ENCODE data around the gene ATP6V1B1.
"Not testable (repeated sequence)": the region's sequence is repeated elsewhere in the genome, so short reads cannot be mapped to it uniquely, and the experiment has no call there.

The ATP6V1B1 gene

GRCh38 chr2:70995426-70995729 lies 59.7 kb downstream of the ATP6V1B1 start:
- 2% methylated on average over 9 of the region's 11 CpGs for WGBS (ENCODE audit: insufficient coverage)
- Histone ChIP-seq H3K27me3 (replicated peaks in 2 of 5; ENCODE audit: control insufficient read depth in 4 of 5, insufficient read depth in 5 of 5, low read length in 4 of 5) (no peaks in the 10 kb centered on the region), H3K27ac (ENCODE audit: insufficient read depth in 1 of 2, low read depth in 1 of 2, low read length in 2 of 2, poor library complexity in 1 of 2, severe bottlenecking in 2 of 2) (peak overlapping the region in 1 of 2 experiments; percentile 34), H3K4me1 (ENCODE audit: control extremely low read depth in 1 of 4, control insufficient read depth in 4 of 4, insufficient read depth in 4 of 4, low read length in 3 of 4) (peaks cover 8 to 31% (median 23%) of the 10 kb centered on the region in 4 experiments), H3K9me3 (ENCODE audit: control extremely low read depth in 1 of 5, control insufficient read depth in 4 of 5, insufficient read depth in 2 of 5, low read depth in 1 of 5, low read length in 4 of 5) (no peaks in the 10 kb centered on the region), H3K4me3 (ENCODE audit: control insufficient read depth in 1 of 7, extremely low read depth in 1 of 7, insufficient read depth in 4 of 7, low read depth in 2 of 7, low read length in 6 of 7) (peak overlapping the region; percentile 82 to 95 (median 89)), H3K36me3 (ENCODE audit: control insufficient read depth in 4 of 4, insufficient read depth in 4 of 4, low read length in 3 of 4) (peaks cover 0 to 22% (median 13%) of the 10 kb centered on the region in 4 experiments)
- POLR2A ChIA-PET: no interaction called here
- peak; percentile 68 to 80 (median 76) for DNase-seq
- CTCF ChIA-PET: no interaction called here

GRCh38 chr2:70998885-70999284 lies 63.2 kb downstream of the ATP6V1B1 start:
- not testable (repeated sequence) for H3K36me3 ChIP-seq (ENCODE audit: control insufficient read depth in 4 of 4, insufficient read depth in 4 of 4, low read length in 3 of 4); H3K27me3 ChIP-seq (replicated peaks in 2 of 5; ENCODE audit: control insufficient read depth in 4 of 5, insufficient read depth in 5 of 5, low read length in 4 of 5); H3K4me3 ChIP-seq (ENCODE audit: control insufficient read depth in 1 of 7, extremely low read depth in 1 of 7, insufficient read depth in 4 of 7, low read depth in 2 of 7, low read length in 6 of 7); H3K9me3 ChIP-seq (ENCODE audit: control extremely low read depth in 1 of 5, control insufficient read depth in 4 of 5, insufficient read depth in 2 of 5, low read depth in 1 of 5, low read length in 4 of 5); DNase-seq; H3K27ac ChIP-seq (ENCODE audit: insufficient read depth in 1 of 2, low read depth in 1 of 2, low read length in 2 of 2, poor library complexity in 1 of 2, severe bottlenecking in 2 of 2)
- H3K4me1 ChIP-seq (ENCODE audit: control extremely low read depth in 1 of 4, control insufficient read depth in 4 of 4, insufficient read depth in 4 of 4, low read length in 3 of 4): peaks cover 4 to 27% (median 16%) of the 10 kb centered on the region in 4 experiments
- ChIA-PET CTCF (interaction anchor here (0.9 to 1.1 kb wide), 2 partner anchors 13 to 35 kb away, joined by 3 to 4 read pairs; no protein-coding TSS in a partner anchor), POLR2A (interaction anchor here (0.7 kb wide), 1 partner anchor 69 kb away, joined by 4 read pairs; the partner anchor contains the start of gene NAGK)
- no CpG with 5 or more reads among the region's 4 CpGs for WGBS (ENCODE audit: insufficient coverage)

- ChIA-PET CTCF (interaction anchor here (0.9 to 3.0 kb wide), 3 partner anchors 14 to 52 kb away, joined by 3 to 7 read pairs (median 6); no protein-coding TSS in a partner anchor), POLR2A (interaction anchor here (0.7 kb wide), 1 partner anchor 69 kb away, joined by 4 read pairs; the partner anchor contains the start of gene NAGK)
- DNase-seq: no peak
- Histone ChIP-seq H3K4me1 (ENCODE audit: control extremely low read depth in 1 of 4, control insufficient read depth in 4 of 4, insufficient read depth in 4 of 4, low read length in 3 of 4) (peaks cover 2 to 22% (median 12%) of the 10 kb centered on the region in 4 experiments), H3K27me3 (replicated peaks in 2 of 5; ENCODE audit: control insufficient read depth in 4 of 5, insufficient read depth in 5 of 5, low read length in 4 of 5) (peaks cover 0 to 2% (median 0%) of the 10 kb centered on the region in 5 experiments), H3K36me3 (ENCODE audit: control insufficient read depth in 4 of 4, insufficient read depth in 4 of 4, low read length in 3 of 4) (no peaks in the 10 kb centered on the region), H3K4me3 (ENCODE audit: control insufficient read depth in 1 of 7, extremely low read depth in 1 of 7, insufficient read depth in 4 of 7, low read depth in 2 of 7, low read length in 6 of 7) (no peak overlapping the region), H3K27ac (ENCODE audit: insufficient read depth in 1 of 2, low read depth in 1 of 2, low read length in 2 of 2, poor library complexity in 1 of 2, severe bottlenecking in 2 of 2) (no peak overlapping the region), H3K9me3 (ENCODE audit: control extremely low read depth in 1 of 5, control insufficient read depth in 4 of 5, insufficient read depth in 2 of 5, low read depth in 1 of 5, low read length in 4 of 5) (no peaks in the 10 kb centered on the region)
- 100% methylated on average over 1 of the region's 2 CpGs for WGBS (ENCODE audit: insufficient coverage)
Measured at GRCh38 chr2:70999362-70999761, 63.7 kb downstream of the ATP6V1B1 start.

- H3K4me3 ChIP-seq (ENCODE audit: control insufficient read depth in 1 of 7, extremely low read depth in 1 of 7, insufficient read depth in 4 of 7, low read depth in 2 of 7, low read length in 6 of 7); DNase-seq; H3K9me3 ChIP-seq (ENCODE audit: control extremely low read depth in 1 of 5, control insufficient read depth in 4 of 5, insufficient read depth in 2 of 5, low read depth in 1 of 5, low read length in 4 of 5); POLR2A ChIA-PET; H3K27me3 ChIP-seq (replicated peaks in 2 of 5; ENCODE audit: control insufficient read depth in 4 of 5, insufficient read depth in 5 of 5, low read length in 4 of 5); H3K36me3 ChIP-seq (ENCODE audit: control insufficient read depth in 4 of 4, insufficient read depth in 4 of 4, low read length in 3 of 4); H3K27ac ChIP-seq (ENCODE audit: insufficient read depth in 1 of 2, low read depth in 1 of 2, low read length in 2 of 2, poor library complexity in 1 of 2, severe bottlenecking in 2 of 2): not testable (repeated sequence)
- 97% methylated on average over 7 of the region's 10 CpGs for WGBS (ENCODE audit: insufficient coverage)
- H3K4me1 ChIP-seq (ENCODE audit: control extremely low read depth in 1 of 4, control insufficient read depth in 4 of 4, insufficient read depth in 4 of 4, low read length in 3 of 4): peaks cover 2 to 21% (median 11%) of the 10 kb centered on the region in 4 experiments
- CTCF ChIA-PET: interaction anchor here (0.5 to 3.0 kb wide), 5 partner anchors 15 to 71 kb away, joined by 3 to 12 read pairs (median 7); no protein-coding TSS in a partner anchor
Measured at GRCh38 chr2:70999931-71000330, 64.2 kb downstream of the ATP6V1B1 start.

- H3K9me3 ChIP-seq (ENCODE audit: control extremely low read depth in 1 of 5, control insufficient read depth in 4 of 5, insufficient read depth in 2 of 5, low read depth in 1 of 5, low read length in 4 of 5): no peaks in the 10 kb centered on the region
- peak overlapping the region in 6 of 7 experiments; percentile 44 to 77 (median 51) for H3K4me3 ChIP-seq (ENCODE audit: control insufficient read depth in 1 of 7, extremely low read depth in 1 of 7, insufficient read depth in 4 of 7, low read depth in 2 of 7, low read length in 6 of 7)
- no peaks in the 10 kb centered on the region for H3K36me3 ChIP-seq (ENCODE audit: control insufficient read depth in 4 of 4, insufficient read depth in 4 of 4, low read length in 3 of 4)
- ChIA-PET POLR2A (no interaction called here), CTCF (interaction anchor here (1.0 to 4.8 kb wide), 13 partner anchors 8 to 392 kb away, joined by 3 to 14 read pairs (median 6); no protein-coding TSS in a partner anchor)
- no peak overlapping the region for H3K27ac ChIP-seq (ENCODE audit: insufficient read depth in 1 of 2, low read depth in 1 of 2, low read length in 2 of 2, poor library complexity in 1 of 2, severe bottlenecking in 2 of 2)
- peaks cover 0 to 4% (median 0%) of the 10 kb centered on the region in 5 experiments for H3K27me3 ChIP-seq (replicated peaks in 2 of 5; ENCODE audit: control insufficient read depth in 4 of 5, insufficient read depth in 5 of 5, low read length in 4 of 5)
- peak; percentile 66 to 81 (median 78) for DNase-seq
- WGBS (ENCODE audit: insufficient coverage): 37% methylated on average over 14 of the region's 21 CpGs
- peaks cover 0 to 12% (median 6%) of the 10 kb centered on the region in 4 experiments for H3K4me1 ChIP-seq (ENCODE audit: control extremely low read depth in 1 of 4, control insufficient read depth in 4 of 4, insufficient read depth in 4 of 4, low read length in 3 of 4)
Measured at GRCh38 chr2:71000780-71001591, 65.3 kb downstream of the ATP6V1B1 start.

GRCh38 chr2:71001592-71001927 lies 65.9 kb downstream of the ATP6V1B1 start:
- Histone ChIP-seq H3K4me1 (ENCODE audit: control extremely low read depth in 1 of 4, control insufficient read depth in 4 of 4, insufficient read depth in 4 of 4, low read length in 3 of 4) (peaks cover 0 to 12% (median 6%) of the 10 kb centered on the region in 4 experiments), H3K27me3 (replicated peaks in 2 of 5; ENCODE audit: control insufficient read depth in 4 of 5, insufficient read depth in 5 of 5, low read length in 4 of 5) (peaks cover 0 to 4% (median 0%) of the 10 kb centered on the region in 5 experiments), H3K27ac (ENCODE audit: insufficient read depth in 1 of 2, low read depth in 1 of 2, low read length in 2 of 2, poor library complexity in 1 of 2, severe bottlenecking in 2 of 2) (no peak overlapping the region), H3K9me3 (ENCODE audit: control extremely low read depth in 1 of 5, control insufficient read depth in 4 of 5, insufficient read depth in 2 of 5, low read depth in 1 of 5, low read length in 4 of 5) (no peaks in the 10 kb centered on the region), H3K36me3 (ENCODE audit: control insufficient read depth in 4 of 4, insufficient read depth in 4 of 4, low read length in 3 of 4) (no peaks in the 10 kb centered on the region), H3K4me3 (ENCODE audit: control insufficient read depth in 1 of 7, extremely low read depth in 1 of 7, insufficient read depth in 4 of 7, low read depth in 2 of 7, low read length in 6 of 7) (no peak overlapping the region)
- ChIA-PET CTCF (interaction anchor here (1.0 to 4.8 kb wide), 13 partner anchors 9 to 392 kb away, joined by 3 to 14 read pairs (median 5); no protein-coding TSS in a partner anchor), POLR2A (no interaction called here)
- no peak for DNase-seq
- WGBS (ENCODE audit: insufficient coverage): 86% methylated on average over 1 of the region's 5 CpGs
